Fibroblast of lung (primary cell): Measurements from ENCODE around the gene FAM13A. TPM values are rescaled to one million over a fixed set of nuclear protein-coding genes. Genes with fewer than 3 reads are reported as not detected.

Source experiments
- DNase-seq, 2 donors: peaks; one replicate each; pipeline versions ENCODE4 v3.0.0 to v3.0.0-alpha.2; 2010; ENCODE audit warnings: low read depth in 2 of 2
- H2AFZ ChIP-seq: 2 replicates; pipeline ENCODE4 v1.5.1; 2012; ENCODE audit warnings: low read length, control low read depth, inconsistent platforms
- H3K27ac ChIP-seq: 2 replicates; pipeline ENCODE4 v1.5.1; 2011; ENCODE audit warnings: low read length, control low read depth; ENCODE audit not compliant: insufficient read depth
- H3K27me3 ChIP-seq: 2 replicates; pipeline ENCODE4 v1.5.1; 2011; ENCODE audit warnings: mild to moderate bottlenecking, low read length; ENCODE audit not compliant: control insufficient read depth, insufficient read depth
- H3K36me3 ChIP-seq: 2 replicates; pipeline ENCODE4 v1.5.1; 2011; ENCODE audit warnings: low read length; ENCODE audit not compliant: control insufficient read depth, insufficient read depth
- H3K4me1 ChIP-seq: 2 replicates; pipeline ENCODE4 v1.5.1; 2011; ENCODE audit warnings: low read length; ENCODE audit not compliant: control insufficient read depth, insufficient read depth; ENCODE audit errors: extremely low read depth
- H3K4me2 ChIP-seq: 2 replicates; pipeline ENCODE4 v1.5.1; 2011; ENCODE audit warnings: low read length, control low read depth; ENCODE audit not compliant: insufficient read depth; ENCODE audit errors: extremely low read depth
- H3K4me3 ChIP-seq, 4 experiments: fragments of 200-600 bp in 1 of 4; sonication (generic) in 1 of 4; replicated peaks in 1 of 4; 2 replicates each; pipeline ENCODE4 v1.5.1; 2011 to 2016; ENCODE audit warnings: low read length in 4 of 4, low read depth in 3 of 4, mild to moderate bottlenecking in 3 of 4, control low read depth in 2 of 4, inconsistent platforms in 1 of 4, mixed read lengths in 1 of 4; ENCODE audit not compliant: insufficient read depth in 1 of 4; ENCODE audit errors: control extremely low read depth in 1 of 4
- H3K79me2 ChIP-seq: 2 replicates; pipeline ENCODE4 v1.5.1; 2012; ENCODE audit warnings: mild to moderate bottlenecking, low read length, inconsistent platforms; ENCODE audit not compliant: control insufficient read depth, insufficient read depth
- H3K9ac ChIP-seq: 2 replicates; pipeline ENCODE4 v1.5.1; 2011; ENCODE audit warnings: mild to moderate bottlenecking, low read length, control low read depth; ENCODE audit not compliant: insufficient read depth
- H3K9me3 ChIP-seq: 2 replicates; pipeline ENCODE4 v1.5.1; 2012; ENCODE audit warnings: low read depth, low read length; ENCODE audit not compliant: control insufficient read depth, insufficient read depth
- H4K20me1 ChIP-seq: 2 replicates; pipeline ENCODE4 v1.5.1; 2011; ENCODE audit warnings: low read length; ENCODE audit not compliant: control insufficient read depth, insufficient read depth; ENCODE audit errors: extremely low read depth
- CTCF ChIP-seq, 2 donors: IDR thresholded peaks in 1 of 2; conservative IDR thresholded peaks in 1 of 2; 1 replicate in 1 of 2; 2 replicates in 1 of 2; pipeline ENCODE4 v1.5.1; 2011 to 2012; ENCODE audit warnings: low read length in 2 of 2, control low read depth in 1 of 2, inconsistent platforms in 1 of 2, low read depth in 1 of 2, mild to moderate bottlenecking in 1 of 2
- EZH2 ChIP-seq: IDR thresholded peaks from 2 replicates; pipeline ENCODE4 v1.5.1; 2012; ENCODE audit warnings: low read length, control low read depth, mild to moderate bottlenecking; ENCODE audit errors: missing control alignments
- polyA plus RNA-seq, 2 donors: library from polyadenylated mRNA; depleted of rRNA in 1 of 2; stranded (reverse) in 1 of 2; unstranded in 1 of 2; fragments of >200 nt; gene quantifications; 2 replicates each; pipeline ENCODE4 v1.2.1, GENCODE V29; 2011 to 2012; ENCODE audit warnings: missing spikeins in 1 of 2
- total RNA-seq: library from RNA; depleted of rRNA; stranded (reverse); fragments of >200 nt; gene quantifications from 2 replicates; pipeline ENCODE4 v1.2.1, GENCODE V29; 2014

FAM13A gene
- total and polyA plus RNA-seq, 2 donors (not counting 1 experiment from before 2014, with no cell fraction given) = 14.3 to 23.9 TPM

- H3K4me3 ChIP-seq = no peak overlapping the region
- no peak overlapping the region for H2AFZ ChIP-seq
- H3K9ac ChIP-seq = no peak overlapping the region
- H3K27ac ChIP-seq = no peak overlapping the region
- no peaks in the 10 kb centered on the region for H3K79me2 ChIP-seq
- no peaks in the 10 kb centered on the region for H4K20me1 ChIP-seq
- H3K4me2 ChIP-seq = no peak overlapping the region
- H3K36me3 ChIP-seq = no peaks in the 10 kb centered on the region
- H3K9me3 ChIP-seq = no peaks in the 10 kb centered on the region
- no peaks in the 10 kb centered on the region for H3K4me1 ChIP-seq
- DNase-seq = no peak
- TF ChIP-seq CTCF (conservative IDR thresholded peaks at IDR 0.05 in 1 of 2, IDR thresholded peaks at IDR 0.05 in 1 of 2; ENCODE audit: low read depth in 1 of 2, low read length in 2 of 2) = no peak
- no peaks in the 10 kb centered on the region for H3K27me3 ChIP-seq
Measured at GRCh38 chr4:89009761-89010369, 47.1 kb downstream of the FAM13A start.

DNA sequence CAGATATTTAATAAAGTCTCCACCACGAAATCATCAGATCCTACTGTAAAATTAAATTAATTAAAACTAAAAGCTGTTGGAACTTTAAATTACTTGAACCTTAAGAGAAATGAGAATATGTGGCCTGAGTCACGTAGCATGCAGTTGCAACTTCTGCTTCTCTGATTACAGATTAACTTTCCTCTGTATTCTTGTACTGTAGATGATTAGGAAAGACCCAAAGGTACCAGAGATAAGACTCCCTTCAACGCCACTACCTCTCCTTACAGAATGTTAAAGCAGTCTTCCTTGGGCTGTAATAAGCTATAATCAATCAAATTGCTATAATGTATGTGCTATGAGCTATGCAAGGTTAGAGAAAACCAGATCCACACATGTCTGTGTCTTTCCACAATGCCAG is 47.9 kb downstream of the FAM13A start:
- H3K4me3 ChIP-seq = no peak overlapping the region
- H3K9me3 ChIP-seq = no peaks in the 10 kb centered on the region
- TF ChIP-seq EZH2 (no peak), CTCF (conservative IDR thresholded peaks at IDR 0.05 in 1 of 2, IDR thresholded peaks at IDR 0.05 in 1 of 2; ENCODE audit: low read depth in 1 of 2, low read length in 2 of 2) (no peak)
- no peaks in the 10 kb centered on the region for H3K27me3 ChIP-seq
- no peaks in the 10 kb centered on the region for H4K20me1 ChIP-seq
- no peak overlapping the region for H3K9ac ChIP-seq
- H2AFZ ChIP-seq = no peak overlapping the region
- no peaks in the 10 kb centered on the region for H3K79me2 ChIP-seq
- H3K4me2 ChIP-seq = no peak overlapping the region
- no peaks in the 10 kb centered on the region for H3K36me3 ChIP-seq
- H3K27ac ChIP-seq = no peak overlapping the region
- no peak for DNase-seq
- H3K4me1 ChIP-seq = no peaks in the 10 kb centered on the region

DNA sequence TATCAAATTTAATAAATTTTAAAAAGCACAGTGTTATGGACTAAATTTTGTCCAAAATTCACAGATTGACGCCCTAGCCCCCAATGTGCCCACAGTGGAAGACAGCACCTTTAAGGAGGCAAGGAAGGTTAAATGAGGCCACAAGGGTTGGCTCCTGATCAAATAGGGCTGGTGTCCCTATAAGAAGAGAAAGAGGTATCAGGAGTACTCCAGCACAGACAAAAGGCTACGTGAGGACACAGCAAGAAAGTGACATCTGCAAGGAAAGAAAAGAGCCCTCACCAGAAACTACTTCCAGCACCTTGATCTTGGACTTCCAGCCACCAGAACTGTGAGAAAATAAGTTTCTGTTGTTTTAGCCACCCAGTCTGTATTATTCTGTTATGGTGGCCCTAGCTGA is 48.8 kb downstream of the FAM13A start:
- Histone ChIP-seq H2AFZ (no peak overlapping the region), H3K4me3 (no peak overlapping the region), H3K4me2 (no peak overlapping the region), H4K20me1 (no peaks in the 10 kb centered on the region), H3K79me2 (no peaks in the 10 kb centered on the region), H3K4me1 (no peaks in the 10 kb centered on the region), H3K9ac (no peak overlapping the region), H3K36me3 (no peaks in the 10 kb centered on the region), H3K9me3 (no peaks in the 10 kb centered on the region), H3K27me3 (no peaks in the 10 kb centered on the region), H3K27ac (no peak overlapping the region)
- DNase-seq = no peak
- TF ChIP-seq EZH2 = no peak
- TF ChIP-seq CTCF (conservative IDR thresholded peaks at IDR 0.05 in 1 of 2, IDR thresholded peaks at IDR 0.05 in 1 of 2; ENCODE audit: low read depth in 1 of 2, low read length in 2 of 2) = no peak
